H1 (cell line): ENCODE data around the gene UMODL1. TPM values are rescaled to one million over a fixed set of nuclear protein-coding genes. Genes with fewer than 3 reads are reported as not detected.

ENCODE experiments used
- KDM4A ChIP-seq: IDR thresholded peaks from one replicate; pipeline ENCODE4 v1.7.1; 2012; ENCODE audit warnings: low read depth, mild to moderate bottlenecking, moderate library complexity, low read length, inconsistent platforms; ENCODE audit not compliant: severe bottlenecking
- TAF1 ChIP-seq: IDR thresholded peaks from 2 replicates; pipeline ENCODE4 v1.6.1; 2011; ENCODE audit warnings: mild to moderate bottlenecking, low read depth, low read length
- ZNF274 ChIP-seq: IDR thresholded peaks from 2 replicates; pipeline ENCODE4 v1.7.0; 2012; ENCODE audit warnings: low read length, borderline replicate concordance; ENCODE audit errors: extremely low read depth
- polyA plus RNA-seq, 7 experiments: library from polyadenylated mRNA; depleted of rRNA in 3 of 7; stranded (reverse) in 5 of 7; unstranded in 2 of 7; fragments of >200 nt in 5 of 7; fragments of 200-250 nt in 2 of 7; gene quantifications; 1 replicate in 5 of 7; 2 replicates in 1 of 7; 4 replicates in 1 of 7; pipeline versions ENCODE4 v1.2.1 to v1.2.3, GENCODE V29; 2011 to 2013; ENCODE audit warnings: missing spikeins in 2 of 7, mixed read lengths in 2 of 7
- total RNA-seq: library from RNA; stranded (reverse); fragmentation: NEBNext Ultra II Directional; extraction: Animal tissue kit (Norgen Biotek cat#: 25700); gene quantifications from 2 replicates; pipeline ENCODE4 v1.2.1, GENCODE V29; 2021

Gene UMODL1
- total and polyA plus RNA-seq, 2 of the 8 experiments (the other 6 are each of a cell fraction or from before 2014, with no cell fraction given), result not detected

GRCh38 chr21:42142141-42142540 lies 71.0 kb downstream of the UMODL1 start (continued):
- TF ChIP-seq KDM4A (no peak), ZNF274 (no peak), TAF1 (no peak)
